AG10803 (cell line): ENCODE measurements around the gene CFAP74.
A peak's percentile ranks its signal among the peaks of the same experiment; 100 is the strongest.
"Not testable (repeated sequence)": the region's sequence is repeated elsewhere in the genome, so short reads cannot be mapped to it uniquely, and the experiment has no call there.

Source experiments
- DNase-seq: peaks from one replicate; pipeline ENCODE4 v3.0.0; 2010; ENCODE audit warnings: low read depth
- H3K4me3 ChIP-seq: 2 replicates; pipeline ENCODE4 v1.5.1; 2011; ENCODE audit warnings: mild to moderate bottlenecking, low read length, control low read depth
- TF ChIP-seq, protein P1 (sequence below): conservative IDR thresholded peaks from 2 replicates; pipeline ENCODE4 v1.5.1; 2011; ENCODE audit warnings: mild to moderate bottlenecking, low read length, control low read depth, inconsistent platforms

Gene CFAP74

DNA sequence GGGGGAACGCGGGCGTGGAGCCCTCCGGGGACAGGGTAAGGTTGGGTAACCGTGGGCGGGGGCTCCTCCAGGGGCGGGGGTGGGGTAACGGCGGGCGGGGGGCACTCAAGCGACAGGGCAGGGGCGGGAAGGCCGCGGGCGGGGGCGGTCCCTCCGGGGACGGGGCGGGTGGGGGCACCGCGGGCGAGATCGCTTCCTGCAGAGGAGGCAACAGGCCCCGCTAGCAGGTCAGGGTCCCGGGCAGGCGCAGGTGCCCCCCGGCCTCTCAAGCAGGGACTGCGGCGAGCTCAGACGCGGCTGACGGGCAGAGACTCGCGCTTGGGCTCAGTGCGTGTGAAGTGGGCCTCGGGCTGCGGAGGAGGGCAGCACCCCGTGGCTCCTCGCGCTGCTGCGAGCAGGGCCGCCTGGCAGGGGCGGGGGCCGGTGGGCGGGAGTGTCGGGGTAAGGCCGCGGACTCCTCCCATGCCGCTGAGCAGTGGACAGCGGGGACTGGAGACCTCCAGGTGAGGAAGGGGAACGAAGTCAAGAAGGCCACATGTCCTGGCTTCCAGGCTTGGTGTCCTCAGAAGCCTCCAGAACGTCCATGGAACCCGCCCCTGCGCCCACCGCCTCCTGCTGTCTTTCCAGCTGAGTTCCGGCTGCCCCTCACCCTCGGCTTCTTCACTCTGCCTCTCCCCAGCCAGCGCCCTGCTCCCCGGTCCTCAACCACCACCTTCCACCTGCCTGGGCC, 112.1 kb downstream of the CFAP74 start:
- H3K4me3 ChIP-seq, result peak overlapping the region; percentile 74
- DNase-seq, result peak; percentile 70
- TF ChIP-seq, protein P1, sequence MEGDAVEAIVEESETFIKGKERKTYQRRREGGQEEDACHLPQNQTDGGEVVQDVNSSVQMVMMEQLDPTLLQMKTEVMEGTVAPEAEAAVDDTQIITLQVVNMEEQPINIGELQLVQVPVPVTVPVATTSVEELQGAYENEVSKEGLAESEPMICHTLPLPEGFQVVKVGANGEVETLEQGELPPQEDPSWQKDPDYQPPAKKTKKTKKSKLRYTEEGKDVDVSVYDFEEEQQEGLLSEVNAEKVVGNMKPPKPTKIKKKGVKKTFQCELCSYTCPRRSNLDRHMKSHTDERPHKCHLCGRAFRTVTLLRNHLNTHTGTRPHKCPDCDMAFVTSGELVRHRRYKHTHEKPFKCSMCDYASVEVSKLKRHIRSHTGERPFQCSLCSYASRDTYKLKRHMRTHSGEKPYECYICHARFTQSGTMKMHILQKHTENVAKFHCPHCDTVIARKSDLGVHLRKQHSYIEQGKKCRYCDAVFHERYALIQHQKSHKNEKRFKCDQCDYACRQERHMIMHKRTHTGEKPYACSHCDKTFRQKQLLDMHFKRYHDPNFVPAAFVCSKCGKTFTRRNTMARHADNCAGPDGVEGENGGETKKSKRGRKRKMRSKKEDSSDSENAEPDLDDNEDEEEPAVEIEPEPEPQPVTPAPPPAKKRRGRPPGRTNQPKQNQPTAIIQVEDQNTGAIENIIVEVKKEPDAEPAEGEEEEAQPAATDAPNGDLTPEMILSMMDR, result no peak

DNA sequence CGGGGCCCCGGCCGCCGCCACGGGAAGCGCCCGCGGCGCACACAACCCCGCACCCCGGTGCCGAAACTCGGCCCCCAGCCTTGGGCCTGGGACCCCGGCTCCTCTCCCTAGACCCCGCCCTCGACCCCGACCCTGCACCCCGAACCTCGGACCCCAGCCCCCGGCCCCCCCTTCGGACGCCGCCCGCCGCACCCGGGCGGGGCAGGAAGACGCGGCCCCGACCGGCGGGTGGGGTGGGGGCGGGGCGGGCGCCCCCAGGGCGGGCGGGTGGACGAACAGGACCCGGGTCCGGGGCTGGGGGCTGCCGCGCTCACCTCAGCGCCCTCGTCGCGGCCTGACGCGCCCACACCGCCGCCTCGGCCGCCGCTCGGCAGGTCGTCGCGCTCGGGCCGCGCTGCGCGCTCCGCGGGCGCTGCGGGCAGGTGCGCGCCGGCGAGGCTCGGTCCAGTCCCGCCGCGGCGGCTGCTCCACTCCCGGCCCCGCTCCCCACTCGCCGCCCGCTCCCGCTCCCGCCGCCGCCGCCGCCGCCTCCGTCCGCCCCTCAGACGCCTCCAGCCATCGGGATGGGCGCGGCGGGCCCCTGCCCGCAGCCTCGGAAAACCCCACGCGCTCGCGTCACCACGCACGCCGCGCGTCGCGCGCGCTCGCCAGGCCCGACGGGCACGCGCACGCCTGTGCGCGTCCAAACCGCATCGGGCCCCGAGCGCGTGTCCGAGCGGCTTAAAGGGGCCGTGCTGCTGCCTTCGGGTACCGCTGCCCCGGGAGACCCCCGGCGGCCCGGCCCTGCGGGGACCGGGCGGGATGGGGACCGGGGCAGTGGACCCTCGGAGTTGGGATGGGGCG, 112.9 kb downstream of the CFAP74 start, which contains the start of gene GNB1:
Gene GNB1, minus strand, starts transcription at position 582 of the 843 bp plus-strand sequence. CDS start 65,634 bp downstream, outside the sequence.
- H3K4me3 ChIP-seq, result peak within 1 kb of the TSS; percentile 74
- DNase-seq, result peak; percentile 88
- TF ChIP-seq, protein P1, result no peak

DNA sequence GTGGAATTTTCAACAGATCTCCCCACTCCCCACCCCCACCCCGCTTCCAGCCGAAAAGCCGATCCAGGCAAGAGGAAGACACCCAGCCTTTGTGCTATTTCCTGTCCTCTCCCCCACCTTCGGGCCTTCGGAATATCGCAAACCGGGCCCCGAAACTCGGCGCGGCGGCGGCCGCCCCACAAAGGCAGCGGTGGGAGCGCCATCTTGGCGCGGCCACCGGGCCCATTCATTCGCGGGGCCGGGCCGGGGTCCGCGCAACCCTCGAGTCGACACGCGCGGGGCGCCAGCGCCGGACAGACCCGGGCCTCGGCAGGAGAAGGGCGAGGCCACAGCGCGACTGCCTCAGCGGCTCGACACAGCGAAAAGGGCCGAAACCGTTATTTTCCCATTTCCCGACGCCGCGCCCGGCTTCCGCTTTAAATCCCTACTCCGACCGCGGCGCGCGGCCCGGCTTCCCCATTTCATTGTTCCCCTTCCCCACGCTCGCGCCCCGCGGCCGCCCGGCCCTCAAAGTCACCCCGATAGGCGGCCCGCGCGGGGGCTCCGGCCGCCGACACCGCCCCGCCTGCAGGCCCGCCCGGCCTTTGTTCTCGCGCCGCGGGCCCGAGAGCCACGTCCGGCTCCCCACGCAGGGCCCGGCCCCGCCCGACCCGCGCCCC, 113.6 kb downstream of the CFAP74 start:
- DNase-seq, result peak; percentile 56
- TF ChIP-seq, protein P1, result no peak
- H3K4me3 ChIP-seq, result peak overlapping the region; percentile 74

DNA sequence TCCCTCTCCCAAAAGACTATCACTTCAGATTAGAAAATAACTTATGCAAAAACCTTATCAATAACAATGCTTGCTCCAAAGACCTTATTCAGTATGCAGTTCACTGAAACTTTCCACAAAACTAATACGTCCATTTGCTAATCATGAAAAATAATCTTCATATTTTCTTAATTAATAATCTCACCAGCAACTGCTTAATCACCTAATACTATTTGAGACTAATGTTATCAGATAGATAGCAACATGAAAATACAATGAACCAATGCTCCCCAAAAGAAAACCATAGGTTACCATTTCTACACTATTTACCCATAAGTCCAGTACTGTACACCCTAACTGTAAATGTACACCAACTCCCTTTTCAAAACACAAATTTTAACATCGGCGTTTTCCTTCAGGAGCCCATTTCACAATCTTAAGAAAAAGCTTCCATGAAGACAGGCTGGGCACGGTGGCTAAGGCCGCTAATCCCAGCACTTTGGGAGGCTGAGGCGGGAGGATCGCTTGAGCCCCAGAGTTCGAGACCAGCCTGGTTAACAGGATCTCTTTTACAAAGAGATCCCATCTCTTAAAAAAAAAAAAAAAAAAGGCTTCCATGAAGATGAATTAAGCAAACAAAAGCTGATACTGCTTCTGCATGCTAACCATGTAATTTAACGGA, 114.4 kb downstream of the CFAP74 start:
- peak; percentile 16 for DNase-seq
- H3K4me3 ChIP-seq, result peak overlapping the region; percentile 74
- TF ChIP-seq, protein P1, result no peak

DNA sequence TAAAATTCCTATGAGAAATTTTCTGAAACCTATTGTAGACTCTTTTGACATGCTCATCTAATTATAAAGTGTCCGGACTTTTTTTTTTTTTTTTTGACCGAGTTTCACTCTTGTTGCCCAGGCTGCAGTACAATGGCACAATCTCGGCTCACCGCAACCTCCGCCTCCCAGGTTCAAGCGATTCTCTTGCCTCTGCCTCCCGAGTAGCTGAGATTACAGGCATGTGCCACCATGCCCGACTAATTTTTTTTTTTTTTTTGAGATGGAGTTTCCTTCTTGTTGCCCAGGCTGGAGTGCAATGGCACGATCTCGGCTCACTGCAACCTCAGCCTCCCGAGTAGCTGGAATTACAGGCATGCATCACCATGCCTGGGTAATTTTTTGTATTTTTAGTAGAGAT, 119.7 kb downstream of the CFAP74 start:
- DNase-seq, H3K4me3 ChIP-seq: not testable (repeated sequence)

DNA sequence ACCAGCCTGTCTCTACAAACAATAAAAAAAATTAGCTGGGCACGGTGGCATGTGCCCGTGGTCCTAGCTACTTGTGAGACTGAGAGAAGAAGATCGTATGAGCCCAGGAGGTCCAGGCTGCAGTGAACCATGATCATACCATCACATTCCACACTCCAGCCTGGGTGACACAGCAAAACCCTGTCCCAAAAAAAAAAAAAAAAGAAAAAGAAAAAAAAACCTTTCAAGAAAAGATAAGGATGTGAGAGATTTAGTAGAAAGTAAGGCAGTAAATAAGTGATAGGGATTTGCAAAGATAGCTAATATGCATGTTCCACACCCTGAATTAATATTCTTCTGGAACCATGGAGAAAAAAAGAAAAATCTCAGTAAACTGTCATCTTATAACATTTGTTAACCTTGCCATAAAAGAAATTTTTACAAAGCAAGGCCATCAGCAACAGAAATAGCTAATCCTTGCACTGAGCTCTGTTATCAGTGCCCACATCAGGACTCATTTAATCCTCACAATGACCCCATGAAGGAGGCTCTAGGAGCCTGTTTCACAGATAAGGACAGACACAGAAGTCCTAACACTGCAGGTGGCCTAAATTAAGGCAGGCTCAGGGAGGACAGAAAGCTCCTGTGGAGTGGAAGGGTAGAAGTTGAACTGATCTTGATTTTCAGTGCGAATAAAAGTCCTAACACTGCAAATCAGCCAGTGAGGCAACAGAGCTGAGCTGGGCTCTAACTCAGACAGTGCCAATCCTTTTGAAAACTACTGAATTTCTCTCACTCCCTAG, 120.3 kb downstream of the CFAP74 start:
- H3K4me3 ChIP-seq, result no peak overlapping the region
- TF ChIP-seq, protein P1, result no peak
- peak; percentile 38 for DNase-seq
